Measurements from ENCODE around the gene OMG. TPM values are rescaled to one million over a fixed set of nuclear protein-coding genes. Genes with fewer than 3 reads are reported as not detected.
A peak's percentile ranks its signal among the peaks of the same experiment; 100 is the strongest.

The OMG gene
- total RNA-seq, 2 donors from 2014 or later = not detected

- H3K36me3 Mint-ChIP-seq (ENCODE audit: low read depth) = peaks cover 28% of the 10 kb centered on the region
- no peaks in the 10 kb centered on the region for H3K9me3 ChIP-seq (ENCODE audit: control insufficient read depth, low read length)
Observed at GRCh38 chr17:31329221-31329620, 32.2 kb upstream of the OMG start.

GRCh38 chr17:31328160-31328535, 31.1 kb upstream of the OMG start:
- H3K4me3 Mint-ChIP-seq = no peak overlapping the region
- Histone ChIP-seq H3K9ac (ENCODE audit: extremely low read depth, low read length, poor library complexity, severe bottlenecking) (no peak overlapping the region), H3K4me1 (ENCODE audit: control insufficient read depth, insufficient read depth, low read length) (no peaks in the 10 kb centered on the region), H3K27me3 (ENCODE audit: control insufficient read depth, insufficient read depth, low read length, poor library complexity, severe bottlenecking) (no peaks in the 10 kb centered on the region), H3K36me3 (ENCODE audit: control insufficient read depth, insufficient read depth, low read length) (peaks cover 48% of the 10 kb centered on the region), H3K4me3 (ENCODE audit: low read length) (no peak overlapping the region), H3K9me3 (ENCODE audit: control insufficient read depth, low read length) (no peaks in the 10 kb centered on the region), H3K27ac (ENCODE audit: low read depth, low read length) (no peak overlapping the region)
- DNase-seq = no peak
- H3K36me3 Mint-ChIP-seq (ENCODE audit: low read depth) = peaks cover 26% of the 10 kb centered on the region
- no peaks in the 10 kb centered on the region for H3K27me3 Mint-ChIP-seq (ENCODE audit: insufficient read depth)
- no peaks in the 10 kb centered on the region for H3K4me1 Mint-ChIP-seq
- no peaks in the 10 kb centered on the region for H3K9me3 Mint-ChIP-seq
- H3K27ac Mint-ChIP-seq = no peak overlapping the region
- TF ChIP-seq CTCF (conservative IDR thresholded peaks at IDR 0.05) = no peak

More at GRCh38 chr17:31329221-31329620, 32.2 kb upstream of the OMG start:
- Histone ChIP-seq H3K36me3 (ENCODE audit: control insufficient read depth, insufficient read depth, low read length) (peaks cover 51% of the 10 kb centered on the region), H3K27me3 (ENCODE audit: control insufficient read depth, insufficient read depth, low read length, poor library complexity, severe bottlenecking) (no peaks in the 10 kb centered on the region), H3K9ac (ENCODE audit: extremely low read depth, low read length, poor library complexity, severe bottlenecking) (no peak overlapping the region), H3K27ac (ENCODE audit: low read depth, low read length) (no peak overlapping the region), H3K4me3 (ENCODE audit: low read length) (no peak overlapping the region), H3K4me1 (ENCODE audit: control insufficient read depth, insufficient read depth, low read length) (no peaks in the 10 kb centered on the region)
- Mint-ChIP-seq H3K27me3 (ENCODE audit: insufficient read depth) (no peaks in the 10 kb centered on the region), H3K4me3 (no peak overlapping the region), H3K4me1 (no peaks in the 10 kb centered on the region), H3K9me3 (no peaks in the 10 kb centered on the region), H3K27ac (no peak overlapping the region)
- no peak for TF ChIP-seq CTCF (conservative IDR thresholded peaks at IDR 0.05)
- no peak for DNase-seq

GRCh38 chr17:31327534-31328159, 30.6 kb upstream of the OMG start:
- Mint-ChIP-seq H3K4me1 (no peaks in the 10 kb centered on the region), H3K9me3 (no peaks in the 10 kb centered on the region), H3K27ac (peak overlapping the region; percentile 74), H3K27me3 (ENCODE audit: insufficient read depth) (no peaks in the 10 kb centered on the region), H3K36me3 (ENCODE audit: low read depth) (peaks cover 26% of the 10 kb centered on the region), H3K4me3 (no peak overlapping the region)
- Histone ChIP-seq H3K9me3 (ENCODE audit: control insufficient read depth, low read length) (no peaks in the 10 kb centered on the region), H3K4me3 (ENCODE audit: low read length) (no peak overlapping the region), H3K36me3 (ENCODE audit: control insufficient read depth, insufficient read depth, low read length) (peaks cover 51% of the 10 kb centered on the region), H3K4me1 (ENCODE audit: control insufficient read depth, insufficient read depth, low read length) (no peaks in the 10 kb centered on the region), H3K27ac (ENCODE audit: low read depth, low read length) (no peak overlapping the region), H3K9ac (ENCODE audit: extremely low read depth, low read length, poor library complexity, severe bottlenecking) (no peak overlapping the region), H3K27me3 (ENCODE audit: control insufficient read depth, insufficient read depth, low read length, poor library complexity, severe bottlenecking) (no peaks in the 10 kb centered on the region)
- WGBS, 2 experiments (ENCODE audit: insufficient coverage in 1 of 2, insufficient read length in 1 of 2) = 96 to 98% methylated on average over 6 to 12 of the region's 12 CpGs
- TF ChIP-seq CTCF (conservative IDR thresholded peaks at IDR 0.05) = no peak
- DNase-seq = no peak
